Keratinocyte (primary cell): Measurements from ENCODE around the gene DHCR7.

Experiments
- CTCF ChIP-seq, 3 experiments: IDR thresholded peaks in 1 of 3; conservative IDR thresholded peaks in 1 of 3; optimal IDR thresholded peaks in 1 of 3; 2 replicates in 2 of 3; 3 replicates in 1 of 3; pipeline versions ENCODE3 to v1.5.1; 2011; ENCODE audit warnings: low read length in 3 of 3, mild to moderate bottlenecking in 3 of 3, moderate library complexity in 2 of 3, control low read depth in 1 of 3, inconsistent platforms in 1 of 3; ENCODE audit not compliant: insufficient read depth in 2 of 3; ENCODE audit errors: extremely low read depth in 1 of 3
- EZH2 ChIP-seq: IDR thresholded peaks from one replicate; pipeline ENCODE4 v1.6.1; 2012; ENCODE audit warnings: inconsistent platforms, mild to moderate bottlenecking, low read length, moderate library complexity

GRCh38 chr11:71410363-71410966 is 37.7 kb downstream of the DHCR7 start:
- TF ChIP-seq CTCF (optimal IDR thresholded peaks at IDR 0.05 in 1 of 3, IDR thresholded peaks at IDR 0.05 in 1 of 3, conservative IDR thresholded peaks at IDR 0.05 in 1 of 3; ENCODE audit: extremely low read depth in 1 of 3, insufficient read depth in 2 of 3, low read length in 3 of 3), result no peak
- no peak for TF ChIP-seq EZH2
